ENCODE measurements around the gene DMBT1. TPM values are rescaled to one million over a fixed set of nuclear protein-coding genes. Genes with fewer than 3 reads are reported as not detected.

The DMBT1 gene
- total RNA-seq, 1 experiment from 2014 or later = 0.62 TPM

GRCh38 chr10:122649903-122650302 lies 89.3 kb downstream of the DMBT1 start:
- Histone ChIP-seq H3K9me2 (replicated peaks; ENCODE audit: low read length) (no peaks in the 10 kb centered on the region), H3K27ac (ENCODE audit: low read length) (no peak overlapping the region), H3F3A (ENCODE audit: low read length, unreplicated experiment) (no peaks in the 10 kb centered on the region), H3K27me3 (ENCODE audit: low read length) (peaks cover 19% of the 10 kb centered on the region), H3K4me3 (ENCODE audit: low read length) (no peak overlapping the region), H3K9ac (ENCODE audit: low read length) (no peak overlapping the region), H3K4me1 (ENCODE audit: insufficient read depth, low read length) (no peaks in the 10 kb centered on the region), H3K4me2 (ENCODE audit: low read length) (no peak overlapping the region), H3K9me3 (ENCODE audit: low read length) (no peaks in the 10 kb centered on the region), H3K79me2 (ENCODE audit: low read length) (no peaks in the 10 kb centered on the region), H4K20me1 (ENCODE audit: low read length) (no peaks in the 10 kb centered on the region), H3K36me3 (ENCODE audit: low read depth, low read length) (no peaks in the 10 kb centered on the region), H2AFZ (ENCODE audit: low read length) (no peak overlapping the region)
- DNase-seq = no peak
- TF ChIP-seq EZH2phosphoT487 (IDR thresholded peaks at IDR 0.05; ENCODE audit: borderline replicate concordance, low read length) = no peak
- no peak for TF ChIP-seq EZH2 (IDR thresholded peaks at IDR 0.05; ENCODE audit: low read length, unreplicated experiment)
- no peak for TF ChIP-seq CTCF (conservative IDR thresholded peaks at IDR 0.05; ENCODE audit: low read depth, low read length)
- no peak for ATAC-seq
- BruUV-seq (replicated peaks) = no TSS peak
- ChIA-PET POLR2A (ENCODE audit: unreplicated experiment) (interaction anchor here (0.8 kb wide), 1 partner anchor 126 kb away, joined by 4 read pairs; no protein-coding TSS in a partner anchor), CTCF (no interaction called here)
- intact Hi-C loops (cut with micrococcal nuclease) = loop anchor here (5.0 kb wide), 1 partner anchor 52 kb away; no protein-coding TSS in a partner anchor

GRCh38 chr10:122650331-122650730 lies 89.8 kb downstream of the DMBT1 start:
- no peak overlapping the region for H2AFZ ChIP-seq (ENCODE audit: low read length)
- H3K4me2 ChIP-seq (ENCODE audit: low read length) = no peak overlapping the region
- intact Hi-C loops (cut with micrococcal nuclease) = no loop called here
- POLR2A ChIA-PET (ENCODE audit: unreplicated experiment) = no interaction called here
- no peaks in the 10 kb centered on the region for H3K9me2 ChIP-seq (replicated peaks; ENCODE audit: low read length)
- H3K79me2 ChIP-seq (ENCODE audit: low read length) = no peaks in the 10 kb centered on the region
- H3K36me3 ChIP-seq (ENCODE audit: low read depth, low read length) = no peaks in the 10 kb centered on the region
- no peaks in the 10 kb centered on the region for H3F3A ChIP-seq (ENCODE audit: low read length, unreplicated experiment)
- no peak overlapping the region for H3K4me3 ChIP-seq (ENCODE audit: low read length)
- ATAC-seq (no peak), DNase-seq (no peak)
- no peaks in the 10 kb centered on the region for H3K4me1 ChIP-seq (ENCODE audit: insufficient read depth, low read length)
- H4K20me1 ChIP-seq (ENCODE audit: low read length) = no peaks in the 10 kb centered on the region
- BruUV-seq (replicated peaks) = no TSS peak
- no peak for TF ChIP-seq CTCF (conservative IDR thresholded peaks at IDR 0.05; ENCODE audit: low read depth, low read length)
- TF ChIP-seq EZH2phosphoT487 (IDR thresholded peaks at IDR 0.05; ENCODE audit: borderline replicate concordance, low read length) = no peak
- TF ChIP-seq EZH2 (IDR thresholded peaks at IDR 0.05; ENCODE audit: low read length, unreplicated experiment) = no peak
- peaks cover 22% of the 10 kb centered on the region for H3K27me3 ChIP-seq (ENCODE audit: low read length)
- H3K9ac ChIP-seq (ENCODE audit: low read length) = no peak overlapping the region
- CTCF ChIA-PET = no interaction called here
- no peak overlapping the region for H3K27ac ChIP-seq (ENCODE audit: low read length)
- H3K9me3 ChIP-seq (ENCODE audit: low read length) = no peaks in the 10 kb centered on the region

GRCh38 chr10:122655524-122656307 lies 95.2 kb downstream of the DMBT1 start:
- H3F3A ChIP-seq (ENCODE audit: low read length, unreplicated experiment) = no peaks in the 10 kb centered on the region
- H4K20me1 ChIP-seq (ENCODE audit: low read length) = no peaks in the 10 kb centered on the region
- DNase-seq (no peak), ATAC-seq (no peak)
- ChIA-PET POLR2A (ENCODE audit: unreplicated experiment) (no interaction called here), CTCF (no interaction called here)
- no peak overlapping the region for H3K4me2 ChIP-seq (ENCODE audit: low read length)
- TF ChIP-seq EZH2phosphoT487 (IDR thresholded peaks at IDR 0.05; ENCODE audit: borderline replicate concordance, low read length) (no peak), CTCF (conservative IDR thresholded peaks at IDR 0.05; ENCODE audit: low read depth, low read length) (no peak), EZH2 (IDR thresholded peaks at IDR 0.05; ENCODE audit: low read length, unreplicated experiment) (no peak)
- H3K27ac ChIP-seq (ENCODE audit: low read length) = no peak overlapping the region
- no peaks in the 10 kb centered on the region for H3K9me2 ChIP-seq (replicated peaks; ENCODE audit: low read length)
- H3K79me2 ChIP-seq (ENCODE audit: low read length) = no peaks in the 10 kb centered on the region
- BruUV-seq (replicated peaks) = no TSS peak
- intact Hi-C loops (cut with micrococcal nuclease) = no loop called here
- H3K9me3 ChIP-seq (ENCODE audit: low read length) = no peaks in the 10 kb centered on the region
- no peak overlapping the region for H3K9ac ChIP-seq (ENCODE audit: low read length)
- H2AFZ ChIP-seq (ENCODE audit: low read length) = no peak overlapping the region
- no peak overlapping the region for H3K4me3 ChIP-seq (ENCODE audit: low read length)
- no peaks in the 10 kb centered on the region for H3K4me1 ChIP-seq (ENCODE audit: insufficient read depth, low read length)
- H3K36me3 ChIP-seq (ENCODE audit: low read depth, low read length) = no peaks in the 10 kb centered on the region
- H3K27me3 ChIP-seq (ENCODE audit: low read length) = peaks cover 58% of the 10 kb centered on the region

Data from PC-3 (cell line).